ENCODE measurements around the gene CGB1. TPM values are rescaled to one million over a fixed set of nuclear protein-coding genes. Genes with fewer than 3 reads are reported as not detected.

Gene CGB1
- total and polyA plus RNA-seq, 2 of the 13 experiments (the other 11 are each of a cell fraction or from before 2014, with no cell fraction given), result not detected

- peak; percentile 72; the same call in 1 of the 2 replicates for TF ChIP-seq ZBED4 (CRISPR knock-in tag; IDR thresholded peaks at IDR 0.05; ENCODE audit: borderline replicate concordance)
- peak; percentile 94 for TF ChIP-seq SP2 (CRISPR knock-in tag; IDR thresholded peaks at IDR 0.05)
- no peak for TF ChIP-seq ZFYVE20 (CRISPR knock-in tag; IDR thresholded peaks at IDR 0.05; ENCODE audit: borderline replicate concordance, low read depth)
- TF ChIP-seq JUND (CRISPR knock-in tag; IDR thresholded peaks at IDR 0.05), result 0 out of 2 replicates have a peak, but pooled peaks have one; percentile 45
- TF ChIP-seq PHF20 (CRISPR knock-in tag; IDR thresholded peaks at IDR 0.05), result peak; percentile 73
- peak in 1 of 2 experiments; percentile 57; a peak in 1 of 4 replicates for TF ChIP-seq KLF16 (CRISPR knock-in tag; IDR thresholded peaks at IDR 0.05)
- peak; percentile 84 for TF ChIP-seq REL (CRISPR knock-in tag; conservative IDR thresholded peaks at IDR 0.05)
- peak; percentile 96 for TF ChIP-seq POLR2AphosphoS5 (IDR thresholded peaks at IDR 0.05; ENCODE audit: low read depth, low read length)
- TF ChIP-seq ZSCAN9 (CRISPR knock-in tag; IDR thresholded peaks at IDR 0.05; ENCODE audit: borderline replicate concordance), result peak; percentile 51
- TF ChIP-seq CREB1 (IDR thresholded peaks at IDR 0.05), result peak; percentile 83
- peak; percentile 78 for TF ChIP-seq CREB1 (CRISPR knock-in tag; IDR thresholded peaks at IDR 0.05)
- TF ChIP-seq ZHX2 (IDR thresholded peaks at IDR 0.05; ENCODE audit: low read depth), result peak; percentile 30; the same call in 1 of the 2 replicates
- no peak for TF ChIP-seq ZHX2 (CRISPR knock-in tag; IDR thresholded peaks at IDR 0.05; ENCODE audit: borderline replicate concordance)
- no peak for TF ChIP-seq ZNF609 (CRISPR knock-in tag; IDR thresholded peaks at IDR 0.05; ENCODE audit: borderline replicate concordance)
These were observed 43.3 kb downstream of the CGB1 start, which contains the start of the genes GYS1 and RUVBL2 (continued) for GRCh38 chr19:48993175-48994034.
